Breast epithelium (tissue), 3 donors: ENCODE data around the gene PPM1F.

Experiments used
- POLR2AphosphoS5 ChIP-seq, 3 donors: sonication (generic); formaldehyde crosslinking; IDR thresholded peaks; one replicate each; pipeline ENCODE4 v1.6.1; 2017; ENCODE audit warnings: antibody characterized with exemption in 3 of 3
- TF ChIP-seq, protein P1 (sequence below), 3 donors: fragments of 450-650 bp; IDR thresholded peaks; one replicate each; pipeline ENCODE4 v1.5.1; 2016 to 2017; ENCODE audit warnings: antibody characterized with exemption in 3 of 3, mild to moderate bottlenecking in 3 of 3, moderate library complexity in 3 of 3

DNA sequence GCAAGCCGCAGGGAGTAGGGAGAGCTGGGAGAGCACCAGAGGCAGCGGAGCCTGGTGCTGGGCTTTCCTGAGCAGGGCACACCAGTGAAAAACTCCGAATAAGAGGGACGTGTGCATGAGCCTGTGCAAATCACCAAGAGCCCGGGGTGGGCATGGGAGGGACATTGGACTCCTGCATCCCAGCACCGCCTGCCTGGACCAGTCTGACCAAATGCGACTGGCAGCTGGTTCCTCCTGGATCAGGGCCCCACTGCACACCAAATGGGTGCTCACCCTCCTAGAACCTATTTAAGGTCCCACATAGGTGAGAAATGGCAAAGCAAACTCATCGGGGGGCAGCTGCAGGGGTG, 3.1 kb downstream of the PPM1F start:
- TF ChIP-seq, protein P1, sequence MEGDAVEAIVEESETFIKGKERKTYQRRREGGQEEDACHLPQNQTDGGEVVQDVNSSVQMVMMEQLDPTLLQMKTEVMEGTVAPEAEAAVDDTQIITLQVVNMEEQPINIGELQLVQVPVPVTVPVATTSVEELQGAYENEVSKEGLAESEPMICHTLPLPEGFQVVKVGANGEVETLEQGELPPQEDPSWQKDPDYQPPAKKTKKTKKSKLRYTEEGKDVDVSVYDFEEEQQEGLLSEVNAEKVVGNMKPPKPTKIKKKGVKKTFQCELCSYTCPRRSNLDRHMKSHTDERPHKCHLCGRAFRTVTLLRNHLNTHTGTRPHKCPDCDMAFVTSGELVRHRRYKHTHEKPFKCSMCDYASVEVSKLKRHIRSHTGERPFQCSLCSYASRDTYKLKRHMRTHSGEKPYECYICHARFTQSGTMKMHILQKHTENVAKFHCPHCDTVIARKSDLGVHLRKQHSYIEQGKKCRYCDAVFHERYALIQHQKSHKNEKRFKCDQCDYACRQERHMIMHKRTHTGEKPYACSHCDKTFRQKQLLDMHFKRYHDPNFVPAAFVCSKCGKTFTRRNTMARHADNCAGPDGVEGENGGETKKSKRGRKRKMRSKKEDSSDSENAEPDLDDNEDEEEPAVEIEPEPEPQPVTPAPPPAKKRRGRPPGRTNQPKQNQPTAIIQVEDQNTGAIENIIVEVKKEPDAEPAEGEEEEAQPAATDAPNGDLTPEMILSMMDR (IDR thresholded peaks at IDR 0.05) = no peak
- no peak for TF ChIP-seq POLR2AphosphoS5 (IDR thresholded peaks at IDR 0.05)
